Tongue (tissue), 2 donors: ENCODE data around the gene ARHGEF28. TPM values are rescaled to one million over a fixed set of nuclear protein-coding genes. Genes with fewer than 3 reads are reported as not detected.

Experiments
- DNase-seq: peaks from one replicate; pipeline ENCODE4 v3.0.0-alpha.2; 2015
- total RNA-seq: library from RNA; depleted of rRNA; stranded (reverse); fragments of >200 nt; gene quantifications from one replicate; pipeline ENCODE4 v1.2.3, GENCODE V29; 2014

Gene ARHGEF28
- total RNA-seq, 1 donor from 2014 or later: 22.0 TPM

GRCh38 chr5:73783828-73784227, 157.8 kb downstream of the ARHGEF28 start:
- peak; percentile 24 for DNase-seq

- peak; percentile 48 for DNase-seq
Observed at GRCh38 chr5:73786043-73786831, 160.2 kb downstream of the ARHGEF28 start.

DNA sequence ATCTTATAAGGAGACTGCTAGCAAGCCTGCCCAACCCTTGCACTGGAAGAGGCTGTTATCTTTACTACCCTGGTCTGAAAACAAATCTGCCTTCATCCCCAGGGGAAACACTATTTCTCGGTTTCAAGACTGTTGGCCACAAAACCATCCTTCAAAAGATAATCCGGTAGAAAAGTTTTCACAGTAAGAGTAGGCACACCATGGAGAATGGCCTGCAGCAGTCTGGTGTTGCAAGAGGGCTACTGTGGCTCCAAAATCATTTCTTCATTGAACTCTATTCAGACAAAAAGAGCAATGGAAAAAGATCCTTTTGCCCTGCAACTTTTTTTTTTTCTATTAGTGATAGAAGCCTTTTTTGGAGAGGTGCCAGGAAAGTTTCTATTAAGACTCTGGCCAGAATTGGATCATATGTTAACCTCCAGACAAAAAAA, 163.9 kb downstream of the ARHGEF28 start:
- no peak for DNase-seq

- DNase-seq: no peak
Observed at GRCh38 chr5:73791389-73791788, 165.4 kb downstream of the ARHGEF28 start.

DNA sequence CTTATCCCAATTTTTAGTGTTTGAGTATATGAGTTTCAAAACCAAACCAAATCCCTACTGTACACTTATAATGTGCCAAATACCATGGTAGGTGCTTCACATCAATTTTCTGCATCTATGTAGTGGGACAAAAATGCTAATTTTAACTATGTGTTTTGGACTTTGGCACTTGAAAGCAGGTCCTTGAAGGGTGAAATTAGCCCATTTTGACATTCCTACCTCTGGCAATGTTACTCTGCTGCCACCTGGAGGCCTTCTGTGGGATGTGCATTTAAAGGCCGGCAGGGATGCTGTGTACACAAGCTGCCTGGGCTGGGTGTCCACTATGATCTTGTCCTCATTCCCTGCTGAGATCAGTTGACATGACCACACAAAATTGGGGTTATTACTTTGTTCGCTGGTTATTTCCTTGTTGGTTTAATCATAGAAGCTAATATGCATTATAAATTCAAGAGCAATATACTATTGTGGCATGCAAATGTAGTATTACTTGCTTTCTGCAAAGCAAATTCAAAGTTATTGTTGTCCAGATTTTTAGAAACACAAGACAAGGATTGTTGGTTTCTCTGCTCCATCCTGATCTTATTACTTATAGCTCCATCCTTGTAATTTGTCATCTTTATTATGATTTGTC, 166.8 kb downstream of the ARHGEF28 start:
- DNase-seq: peak; percentile 89

DNA sequence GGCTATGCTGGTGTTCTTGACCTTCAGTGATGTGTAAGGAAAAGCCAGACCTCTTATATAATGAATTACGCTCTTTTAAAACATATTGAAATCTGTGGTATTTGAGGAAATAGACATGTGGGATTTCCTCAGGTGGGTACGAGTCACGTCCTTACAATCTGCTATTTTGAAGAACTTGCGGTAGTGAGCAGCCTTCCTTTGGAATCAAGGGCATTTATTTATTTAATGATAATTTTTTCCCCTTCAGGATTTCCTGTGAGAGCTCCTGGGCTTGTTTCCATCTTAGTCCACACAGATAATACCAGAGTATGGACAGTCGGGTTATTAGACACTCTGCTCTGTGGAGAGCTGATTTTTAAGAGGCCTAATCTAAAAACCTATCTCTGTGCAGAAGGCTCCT, 167.9 kb downstream of the ARHGEF28 start:
- DNase-seq: no peak

DNA sequence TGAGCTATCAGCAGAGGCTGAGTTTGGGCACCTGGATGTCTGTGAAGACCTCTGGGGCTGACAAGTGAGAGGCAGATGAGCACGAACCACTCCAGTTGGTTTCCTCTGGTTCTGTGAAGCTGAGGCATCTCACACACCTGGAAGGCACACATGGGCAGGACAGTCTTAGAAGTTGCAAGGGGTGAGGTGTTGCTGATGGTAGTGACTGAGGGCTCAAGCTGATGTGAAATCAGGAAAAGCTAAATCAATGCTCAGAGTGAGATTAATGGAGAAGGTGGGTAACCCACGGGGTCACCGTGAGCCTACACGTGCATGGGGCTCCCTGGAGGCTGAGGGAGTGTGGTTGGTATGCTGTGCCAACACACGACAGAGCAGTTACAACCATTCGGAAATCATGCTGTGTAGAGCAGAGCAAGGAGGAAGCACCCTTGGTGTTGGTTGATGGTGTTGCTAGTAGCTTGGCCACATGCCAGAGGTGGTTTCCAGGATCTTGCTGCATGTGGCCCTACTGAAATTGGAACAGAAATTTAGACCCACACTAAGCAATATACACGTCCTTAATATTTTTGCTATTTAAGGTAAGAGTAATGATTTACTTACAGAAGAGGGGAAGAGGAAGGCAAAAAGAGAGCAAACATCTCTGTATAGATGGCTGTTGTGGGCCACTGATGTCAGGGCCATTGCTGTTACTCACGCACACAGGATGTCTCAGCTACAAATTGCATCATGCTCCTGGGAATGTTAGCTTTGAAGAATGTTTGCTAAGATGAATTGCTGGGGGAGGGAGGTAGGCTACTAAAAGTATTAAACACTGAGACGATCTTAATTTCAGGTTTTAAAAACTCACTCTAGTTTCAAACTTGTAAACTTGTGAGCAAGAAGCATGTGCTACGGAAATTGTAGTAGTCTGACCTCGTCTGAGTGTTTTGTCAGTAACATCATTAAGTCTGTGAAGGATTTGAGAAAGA, 170.5 kb downstream of the ARHGEF28 start:
- no peak for DNase-seq

DNA sequence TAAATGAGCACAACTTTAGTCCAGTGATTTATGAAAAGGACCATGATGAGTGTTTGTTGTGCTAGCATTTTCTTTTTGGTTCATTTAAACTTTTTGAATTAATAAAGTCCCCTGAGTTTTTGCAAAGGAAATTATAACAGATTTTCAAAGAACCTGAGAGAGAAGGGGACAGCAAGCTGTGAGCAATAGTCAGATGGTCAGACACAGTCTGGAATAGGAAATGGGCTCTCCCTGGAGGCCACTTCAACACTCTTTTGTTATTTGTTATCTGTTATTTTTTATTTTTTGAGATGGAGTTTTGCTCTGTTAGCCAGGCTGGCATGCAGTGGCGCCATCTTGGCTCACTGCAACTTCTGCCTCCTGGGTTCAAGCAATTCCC, 171.1 kb downstream of the ARHGEF28 start:
- DNase-seq: no peak

DNA sequence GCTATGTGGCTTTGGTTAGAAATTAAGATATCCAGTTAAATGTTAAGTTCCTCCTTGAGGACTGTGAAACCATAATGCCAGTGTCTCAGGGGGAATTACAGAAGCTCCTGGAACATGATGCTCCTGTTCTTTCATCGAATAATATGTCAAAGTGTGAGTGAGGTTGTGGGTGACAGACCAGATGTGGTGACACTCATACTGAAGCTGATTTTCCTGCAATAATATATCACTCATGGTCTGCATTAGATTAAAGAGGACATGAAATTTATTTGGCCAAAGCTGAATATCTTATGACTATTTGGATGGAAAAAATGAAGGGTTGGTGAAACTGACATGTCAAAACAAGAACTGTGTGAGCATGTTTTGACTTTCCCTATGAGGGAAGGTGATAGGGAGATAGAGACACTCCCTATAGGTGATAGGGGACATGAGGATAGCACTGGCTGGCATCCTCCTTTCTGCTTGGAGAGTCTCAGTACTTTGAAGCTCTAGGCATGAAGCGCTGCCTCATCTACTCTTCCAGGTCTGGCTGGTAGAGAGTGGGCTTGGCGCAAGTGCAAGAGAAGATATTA, 173.5 kb downstream of the ARHGEF28 start:
- no peak for DNase-seq

GRCh38 chr5:73801686-73802085, 175.7 kb downstream of the ARHGEF28 start:
- no peak for DNase-seq

GRCh38 chr5:73805449-73805848, 179.5 kb downstream of the ARHGEF28 start:
- no peak for DNase-seq

DNA sequence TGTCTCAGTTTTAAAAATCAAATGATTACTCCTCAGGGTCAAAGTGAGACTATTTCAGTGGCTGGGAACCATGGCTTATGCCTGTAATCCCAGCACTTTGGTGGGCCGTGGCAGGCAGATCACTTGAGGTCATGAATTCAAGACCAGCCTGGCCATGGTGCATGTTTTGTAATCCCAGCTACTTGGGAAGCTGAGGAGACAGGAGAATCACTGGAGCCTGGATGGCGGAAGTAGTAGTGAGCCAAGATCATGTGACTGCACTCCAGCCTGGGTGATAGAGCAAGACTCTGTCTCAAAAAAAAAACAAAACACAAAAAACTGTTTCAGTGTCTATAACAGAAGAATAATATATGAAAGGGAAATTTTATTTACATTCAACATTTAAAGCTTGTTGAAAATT, 182.9 kb downstream of the ARHGEF28 start:
- DNase-seq: no peak

- DNase-seq: no peak
Observed at GRCh38 chr5:73810429-73810828, 184.4 kb downstream of the ARHGEF28 start.

DNA sequence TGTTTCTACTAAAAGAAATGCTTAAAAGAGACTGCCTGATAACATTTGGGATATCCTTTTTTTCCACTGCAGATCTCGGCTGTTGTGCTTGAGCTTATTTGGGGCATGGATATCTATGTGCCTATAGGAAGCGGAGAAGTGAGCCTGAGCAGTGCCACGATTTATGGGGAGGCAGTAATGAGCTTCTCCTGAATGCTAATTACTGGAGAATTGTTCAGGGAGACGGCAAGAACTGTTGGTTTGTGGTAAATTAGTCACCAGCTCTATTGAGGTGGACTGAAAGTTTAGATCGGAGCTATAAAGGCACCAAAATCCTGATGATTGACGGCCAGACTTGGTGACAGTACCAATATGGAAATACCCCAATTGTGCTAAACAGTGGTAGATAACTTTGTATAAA, 186.5 kb downstream of the ARHGEF28 start:
- no peak for DNase-seq

DNA sequence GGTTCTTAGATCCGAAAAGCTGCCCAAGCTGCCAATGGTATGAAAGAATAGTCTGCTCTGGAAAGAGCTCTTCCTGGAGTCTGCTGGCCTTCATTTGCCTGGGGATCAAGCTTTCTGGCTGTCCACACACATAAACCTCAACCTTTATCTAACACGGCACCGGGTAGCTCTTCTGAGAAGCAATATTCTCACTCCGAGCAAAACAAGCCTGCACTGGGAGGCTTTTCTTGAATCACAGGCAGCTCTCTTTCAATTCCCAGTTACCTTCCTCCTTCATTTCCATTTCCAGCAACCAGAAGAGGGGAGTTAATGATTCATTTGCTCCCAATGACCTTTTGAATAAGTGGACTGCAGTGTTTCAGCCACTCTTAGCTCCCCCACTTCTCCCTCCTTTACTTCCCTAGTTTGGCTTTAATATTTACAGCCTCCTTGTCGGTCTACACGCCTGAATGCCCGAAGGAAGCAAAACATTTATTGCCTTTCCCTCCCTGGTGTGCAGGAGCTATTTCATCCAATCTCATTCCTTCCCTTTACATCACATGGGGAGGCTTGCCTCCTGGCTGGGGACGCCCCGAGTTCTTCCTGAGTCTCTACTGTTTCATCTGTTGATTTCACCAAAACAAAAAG, 187.1 kb downstream of the ARHGEF28 start:
- no peak for DNase-seq

DNA sequence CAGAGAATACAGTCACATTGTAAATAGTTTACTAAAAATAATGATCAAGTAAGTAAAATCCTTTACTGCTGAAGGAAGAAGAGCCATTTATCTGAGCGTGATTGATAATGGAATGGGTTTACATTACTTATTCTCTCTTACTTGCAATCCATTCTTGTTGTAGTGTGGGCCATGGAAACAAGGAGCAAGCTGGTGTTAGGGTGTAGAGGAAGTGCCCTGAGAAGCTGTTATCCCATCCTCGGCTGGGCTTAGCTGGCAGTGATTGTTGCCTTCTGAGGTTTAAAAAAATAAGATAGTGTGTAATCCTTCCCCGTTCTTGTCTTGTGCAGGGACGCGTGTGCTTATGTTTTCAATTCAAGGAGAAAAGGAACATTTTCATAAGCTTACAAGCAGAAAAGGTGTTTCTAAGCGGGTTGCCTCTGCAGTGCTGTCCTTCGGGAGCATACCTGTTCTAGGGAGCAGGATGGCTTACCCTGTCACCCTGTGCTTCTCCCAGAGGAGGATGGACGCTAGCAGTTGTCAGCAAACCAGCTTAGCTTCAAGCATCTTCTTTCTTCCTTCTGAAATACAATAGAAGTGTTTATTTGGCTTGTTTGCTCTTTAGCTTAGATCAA, 188.3 kb downstream of the ARHGEF28 start:
- no peak for DNase-seq

DNA sequence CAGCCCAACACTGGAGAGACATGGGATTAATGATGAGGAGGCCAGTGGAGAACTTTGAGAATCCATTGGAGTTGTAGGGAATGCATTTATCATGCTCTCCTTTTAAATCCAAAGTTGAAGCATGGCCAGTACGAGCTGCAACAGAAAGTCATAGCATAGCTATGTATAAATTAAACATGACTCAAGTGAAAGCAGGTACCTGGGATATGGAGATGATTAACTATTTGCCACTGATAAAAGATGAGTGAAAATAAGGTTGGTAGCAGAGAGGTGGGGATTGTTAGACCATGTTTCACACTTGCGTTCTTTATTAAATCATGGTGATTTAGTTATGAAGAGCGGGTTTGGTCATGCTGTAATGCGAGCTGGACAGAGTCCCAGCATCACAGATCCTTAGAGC, 189.6 kb downstream of the ARHGEF28 start:
- DNase-seq: no peak

DNA sequence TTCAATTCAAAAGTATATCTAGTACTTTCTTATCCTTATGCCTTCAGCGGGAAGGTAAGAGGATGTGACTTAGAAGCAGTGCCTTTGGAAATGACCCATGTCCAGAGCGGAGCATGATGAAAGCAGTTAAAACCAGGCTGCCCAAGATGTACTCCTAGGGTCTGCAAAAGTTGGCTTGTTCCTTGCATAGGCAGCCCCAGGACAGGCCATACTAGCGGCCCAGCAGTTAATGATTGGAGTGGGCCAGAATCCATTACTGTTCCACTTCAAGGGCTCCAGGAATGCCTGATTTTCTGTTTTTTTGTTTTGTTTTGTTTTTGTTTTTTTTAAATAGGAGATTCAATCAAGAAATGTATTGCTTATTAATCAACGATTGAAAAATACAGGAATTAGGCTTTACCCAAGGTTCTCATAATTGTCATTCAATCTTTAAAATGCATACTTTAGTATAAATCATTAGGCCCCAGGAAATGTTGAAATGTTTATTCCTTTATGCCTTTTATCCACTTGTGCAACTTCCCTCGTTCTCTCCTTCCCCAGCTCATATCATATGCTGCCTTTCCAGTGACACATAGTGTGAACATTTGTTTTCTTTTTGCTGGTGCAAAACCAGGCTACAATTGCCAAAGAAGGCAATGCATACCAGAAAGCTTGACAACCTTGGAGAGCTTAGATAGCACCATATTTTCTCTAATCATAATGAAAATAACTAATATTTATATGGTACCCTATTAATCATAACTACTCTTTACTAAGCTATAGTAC, 190.8 kb downstream of the ARHGEF28 start:
- DNase-seq: no peak

DNA sequence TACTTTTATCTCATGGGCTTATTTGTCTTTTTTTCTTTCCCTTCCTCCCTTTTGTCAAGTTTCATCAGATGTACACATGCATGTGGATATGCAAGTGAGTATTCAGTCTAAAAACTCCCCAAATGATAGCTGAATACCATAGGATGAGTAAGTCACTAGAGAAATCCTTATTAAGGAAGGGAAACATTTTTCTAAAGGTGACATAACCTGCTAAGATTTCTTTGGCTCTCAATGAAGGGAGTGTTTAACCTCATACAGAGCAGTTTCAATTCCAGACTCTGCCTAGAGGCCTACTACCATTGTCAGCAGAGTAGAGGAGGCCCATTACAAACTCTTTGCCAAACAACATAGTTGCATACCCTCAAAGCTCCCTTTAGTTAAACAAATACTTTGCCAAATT, 192.4 kb downstream of the ARHGEF28 start:
- no peak for DNase-seq

DNA sequence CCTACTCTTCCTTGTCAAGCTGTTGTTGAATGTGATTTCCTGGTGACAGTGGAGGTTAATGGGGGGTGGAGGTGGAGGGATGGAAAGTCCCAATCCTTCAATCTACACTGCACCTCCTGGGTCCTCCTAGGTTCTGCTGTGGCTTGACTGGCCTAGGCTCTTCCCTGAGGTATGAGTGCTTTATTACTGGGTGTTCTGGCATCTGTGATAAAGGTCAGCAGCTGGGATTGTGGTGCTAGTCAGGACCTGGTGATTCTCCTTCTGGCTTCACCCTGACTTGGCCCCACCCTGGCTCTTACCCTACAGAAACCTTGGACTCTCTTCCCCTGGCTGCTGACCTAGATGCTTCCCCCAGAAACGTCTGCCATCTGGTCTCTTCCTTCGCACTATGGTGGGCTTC, 194.3 kb downstream of the ARHGEF28 start:
- no peak for DNase-seq

DNA sequence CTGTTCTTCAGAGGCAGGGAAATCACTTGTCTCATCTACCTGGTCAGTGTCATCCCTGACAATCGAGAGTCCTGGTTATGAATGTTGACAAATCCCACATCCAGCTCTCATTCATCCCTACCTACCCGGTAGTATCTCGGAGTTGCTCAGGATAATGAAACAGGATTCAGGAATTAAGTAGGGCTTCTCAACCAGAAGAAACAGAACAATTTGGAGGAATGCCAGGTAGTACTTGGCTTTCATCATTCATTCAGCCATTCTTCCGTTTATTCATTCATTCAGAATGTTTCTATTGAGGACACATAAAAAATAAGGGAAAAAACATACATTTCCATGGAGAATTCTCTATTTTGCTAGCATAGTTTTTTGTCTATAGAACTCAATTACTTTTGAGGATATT, 195.0 kb downstream of the ARHGEF28 start:
- no peak for DNase-seq
